ENCODE data around the gene CARMIL3.

DNA sequence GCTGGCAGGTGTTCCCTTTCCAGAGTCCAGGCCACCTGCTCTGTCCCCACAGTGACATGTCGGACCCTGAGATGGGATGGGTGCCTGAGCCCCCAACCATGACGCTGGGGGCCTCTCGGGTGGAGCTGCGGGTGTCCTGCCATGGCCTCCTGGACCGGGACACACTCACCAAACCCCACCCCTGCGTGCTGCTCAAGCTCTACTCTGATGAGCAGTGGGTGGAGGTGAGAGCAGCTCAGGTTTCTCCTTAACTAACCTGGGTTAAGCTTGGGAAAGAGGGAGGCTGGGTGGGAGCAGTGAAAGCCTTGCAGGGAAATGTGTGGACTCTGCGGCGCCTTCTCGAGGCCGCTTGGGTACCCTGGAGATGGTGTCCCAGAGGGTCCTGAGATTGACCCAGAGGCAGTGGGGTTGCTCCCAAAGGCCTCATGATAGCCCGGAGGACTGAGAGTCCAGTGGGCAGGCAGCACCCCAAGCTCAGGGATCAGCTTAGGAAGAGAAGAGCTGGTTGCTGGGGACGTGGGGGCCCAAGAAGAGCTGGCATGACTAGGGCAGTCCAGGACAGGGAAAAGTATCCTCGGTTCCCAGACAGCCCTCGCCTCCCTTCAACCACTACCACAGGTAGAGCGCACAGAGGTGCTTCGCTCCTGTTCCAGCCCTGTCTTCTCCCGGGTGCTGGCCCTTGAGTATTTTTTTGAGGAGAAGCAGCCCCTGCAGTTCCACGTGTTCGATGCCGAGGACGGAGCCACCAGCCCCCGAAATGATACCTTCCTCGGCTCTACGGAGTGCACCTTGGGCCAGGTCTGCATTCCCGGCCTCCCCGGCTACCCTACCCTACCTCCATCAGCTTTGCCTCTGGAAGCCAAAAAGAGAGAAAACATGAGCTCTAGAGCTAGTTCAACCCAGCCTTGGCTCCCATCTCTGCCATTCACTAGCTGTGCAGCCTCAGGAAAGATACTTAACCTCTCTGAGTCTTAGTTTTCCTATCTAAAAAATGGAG, 21.4 kb downstream of the CARMIL3 start:
- no peak for TF ChIP-seq CTCF (IDR thresholded peaks at IDR 0.05; ENCODE audit: low read depth, low read length)
- TF ChIP-seq EZH2phosphoT487 (IDR thresholded peaks at IDR 0.05; ENCODE audit: low read depth), result no peak
